Gastroesophageal sphincter (tissue), 4 donors: Measurements from ENCODE around the gene XCL2. TPM values are rescaled to one million over a fixed set of nuclear protein-coding genes. Genes with fewer than 3 reads are reported as not detected.

Experiments used
- ATAC-seq: fragments of 150-250 bp; one replicate; pipeline ENCODE4 v1.9.1; 2016; ENCODE audit warnings: mild to moderate bottlenecking, moderate library complexity
- H3K27ac ChIP-seq, 4 donors: fragments of 200-600 bp; sonication (generic) in 3 of 4; 1 replicate in 3 of 4; 2 replicates in 1 of 4; pipeline ENCODE4 v1.5.1; 2016 to 2019
- H3K27me3 ChIP-seq: fragments of 200-600 bp; sonication (generic); one replicate; pipeline ENCODE4 v1.5.1; 2019
- H3K36me3 ChIP-seq, 2 donors: fragments of 200-600 bp; sonication (generic); one replicate each; pipeline ENCODE4 v1.5.1; 2019; ENCODE audit warnings: control low read depth in 1 of 2
- H3K4me1 ChIP-seq, 3 donors: fragments of 200-600 bp; sonication (generic); 1 replicate in 2 of 3; 2 replicates in 1 of 3; pipeline ENCODE4 v1.5.1; 2016 to 2019; ENCODE audit warnings: control low read depth in 2 of 3
- H3K4me3 ChIP-seq, 2 donors: fragments of 200-600 bp; sonication (generic); one replicate each; pipeline ENCODE4 v1.5.1; 2019; ENCODE audit warnings: mild to moderate bottlenecking in 1 of 2, moderate library complexity in 1 of 2
- H3K9me3 ChIP-seq, 3 donors: fragments of 200-600 bp; sonication (generic); one replicate each; pipeline ENCODE4 v1.5.1; 2017 to 2019; ENCODE audit warnings: control low read depth in 2 of 3
- CTCF ChIP-seq, 4 experiments: fragments of 200-600 bp in 2 of 4; fragments of 450-650 bp in 2 of 4; sonication (generic) in 1 of 4; IDR thresholded peaks; one replicate each; pipeline ENCODE4 v1.5.1; 2017 to 2019; ENCODE audit warnings: antibody characterized with exemption in 4 of 4, mild to moderate bottlenecking in 2 of 4, moderate library complexity in 2 of 4
- EP300 ChIP-seq: sonication (generic); formaldehyde crosslinking; IDR thresholded peaks from one replicate; pipeline ENCODE4 v1.6.1; 2017; ENCODE audit warnings: antibody characterized with exemption, mild to moderate bottlenecking
- POLR2A ChIP-seq, 2 donors: fragments of 450-650 bp; IDR thresholded peaks; one replicate each; pipeline ENCODE4 v1.6.1; 2017; ENCODE audit warnings: antibody characterized with exemption in 2 of 2, mild to moderate bottlenecking in 2 of 2, moderate library complexity in 1 of 2
- POLR2AphosphoS5 ChIP-seq: sonication (generic); formaldehyde crosslinking; IDR thresholded peaks from one replicate; pipeline ENCODE4 v1.6.1; 2017; ENCODE audit warnings: antibody characterized with exemption
- WGBS, 2 donors: methylation state at CpG; one replicate each; pipeline ENCODE4 v1.1.5; 2018; ENCODE audit warnings: low coverage in 1 of 2; 5-methylcytosine and 5-hydroxymethylcytosine counted together
- total RNA-seq, 4 donors: library from RNA; depleted of rRNA; stranded (reverse); fragments of >200 nt; gene quantifications; one replicate each; pipeline ENCODE4 v1.1.0, GENCODE V29; 2016

The XCL2 gene
- total RNA-seq, 4 donors from 2014 or later = 2.0 TPM; not detected in 3

- no peaks in the 10 kb centered on the region for H3K36me3 ChIP-seq
- WGBS, 2 donors = 56 to 78% methylated on average over 1 of the region's 1 CpG
- H3K4me1 ChIP-seq = no peaks in the 10 kb centered on the region
- H3K27ac ChIP-seq = no peak overlapping the region
- no peaks in the 10 kb centered on the region for H3K9me3 ChIP-seq
- TF ChIP-seq CTCF (IDR thresholded peaks at IDR 0.05) (no peak), EP300 (no peak), POLR2A (IDR thresholded peaks at IDR 0.05) (no peak)
- no peak overlapping the region for H3K4me3 ChIP-seq
- no peaks in the 10 kb centered on the region for H3K27me3 ChIP-seq
- no peak for ATAC-seq
Observed at GRCh38 chr1:168535536-168535935, 8.3 kb downstream of the XCL2 start.

- Histone ChIP-seq H3K9me3 (no peaks in the 10 kb centered on the region), H3K27ac (no peak overlapping the region), H3K4me1 (no peaks in the 10 kb centered on the region), H3K27me3 (no peaks in the 10 kb centered on the region), H3K4me3 (no peak overlapping the region), H3K36me3 (no peaks in the 10 kb centered on the region)
- ATAC-seq = no peak
- WGBS, 2 donors = 90 to 100% methylated on average over 2 of the region's 2 CpGs
- TF ChIP-seq CTCF (IDR thresholded peaks at IDR 0.05) = no peak
- TF ChIP-seq POLR2A (IDR thresholded peaks at IDR 0.05) = no peak
- TF ChIP-seq POLR2AphosphoS5 = no peak
- no peak for TF ChIP-seq EP300
Observed at GRCh38 chr1:168531615-168532345, 12.0 kb downstream of the XCL2 start.

GRCh38 chr1:168529518-168529917, 14.3 kb downstream of the XCL2 start:
- no peaks in the 10 kb centered on the region for H3K36me3 ChIP-seq
- no peak overlapping the region for H3K27ac ChIP-seq
- H3K9me3 ChIP-seq = no peaks in the 10 kb centered on the region
- 42 to 69% methylated on average over 1 of the region's 1 CpG for WGBS, 2 donors
- H3K27me3 ChIP-seq = no peaks in the 10 kb centered on the region
- no peak for TF ChIP-seq POLR2A (IDR thresholded peaks at IDR 0.05)
- TF ChIP-seq CTCF (IDR thresholded peaks at IDR 0.05) = no peak
- no peak for TF ChIP-seq EP300
- no peak for TF ChIP-seq POLR2AphosphoS5
- no peak for ATAC-seq
- no peak overlapping the region for H3K4me3 ChIP-seq
- no peaks in the 10 kb centered on the region for H3K4me1 ChIP-seq

GRCh38 chr1:168521401-168522000, 22.3 kb downstream of the XCL2 start:
- H3K27me3 ChIP-seq = no peaks in the 10 kb centered on the region
- H3K9me3 ChIP-seq = no peaks in the 10 kb centered on the region
- no peak overlapping the region for H3K4me3 ChIP-seq
- H3K27ac ChIP-seq = no peak overlapping the region
- 100% methylated on average over 1 of the region's 1 CpG for WGBS, 2 donors
- H3K4me1 ChIP-seq = peaks cover 0 to 5% (median 0%) of the 10 kb centered on the region in 3 donors
- no peak for ATAC-seq
- H3K36me3 ChIP-seq = no peaks in the 10 kb centered on the region
- no peak for TF ChIP-seq POLR2AphosphoS5
- TF ChIP-seq CTCF (IDR thresholded peaks at IDR 0.05) = no peak
- no peak for TF ChIP-seq EP300
- no peak for TF ChIP-seq POLR2A (IDR thresholded peaks at IDR 0.05)

- Histone ChIP-seq H3K4me3 (no peak overlapping the region), H3K36me3 (no peaks in the 10 kb centered on the region), H3K9me3 (no peaks in the 10 kb centered on the region), H3K4me1 (peaks cover 0 to 5% (median 0%) of the 10 kb centered on the region in 3 donors), H3K27ac (no peak overlapping the region), H3K27me3 (no peaks in the 10 kb centered on the region)
- no peak for TF ChIP-seq EP300
- TF ChIP-seq POLR2A (IDR thresholded peaks at IDR 0.05) = no peak
- TF ChIP-seq CTCF (IDR thresholded peaks at IDR 0.05) = no peak
- TF ChIP-seq POLR2AphosphoS5 = no peak
- no peak for ATAC-seq
- WGBS, 2 donors = 86 to 91% methylated on average over 2 to 4 of the region's 4 CpGs
Observed at GRCh38 chr1:168520832-168521231, 23.0 kb downstream of the XCL2 start.
